Type B pancreatic cell (in vitro differentiated cells): Measurements from ENCODE around the gene PDCD1LG2. TPM values are rescaled to one million over a fixed set of nuclear protein-coding genes. Genes with fewer than 3 reads are reported as not detected.

ENCODE experiments used
- DNase-seq: peaks from one replicate; pipeline ENCODE4 v3.0.0; 2021; ENCODE audit warnings: mixed read lengths; ENCODE audit not compliant: unreplicated experiment; ENCODE audit errors: extremely low spot score
- H3K27ac Mint-ChIP-seq: 2 replicates; pipeline ENCODE4 v1.8.0; 2021; ENCODE audit warnings: mild to moderate bottlenecking, mixed read lengths
- H3K27me3 Mint-ChIP-seq: 2 replicates; pipeline ENCODE4 v1.8.0; 2021; ENCODE audit warnings: mixed read lengths
- H3K36me3 Mint-ChIP-seq: 2 replicates; pipeline ENCODE4 v1.8.0; 2021; ENCODE audit warnings: mixed read lengths
- H3K4me1 Mint-ChIP-seq: one replicate; pipeline ENCODE4 v1.8.0; 2021; ENCODE audit warnings: mixed read lengths; ENCODE audit not compliant: unreplicated experiment
- H3K4me3 Mint-ChIP-seq: 2 replicates; pipeline ENCODE4 v1.8.0; 2021; ENCODE audit warnings: mild to moderate bottlenecking, mixed read lengths
- H3K9me3 Mint-ChIP-seq: 2 replicates; pipeline ENCODE4 v1.8.0; 2021; ENCODE audit warnings: mixed read lengths
- CTCF ChIP-seq: fragments of 200-600 bp; sonication (generic); conservative IDR thresholded peaks from 2 replicates; pipeline ENCODE4 v1.5.0; 2021; ENCODE audit warnings: antibody characterized with exemption, mild to moderate bottlenecking
- total RNA-seq: library from RNA; stranded (reverse); gene quantifications from 2 replicates; pipeline ENCODE4 v1.2.1, GENCODE V29; 2021; ENCODE audit warnings: low replicate concordance

Gene PDCD1LG2
- total RNA-seq, 1 donor from 2014 or later, result not detected

DNA sequence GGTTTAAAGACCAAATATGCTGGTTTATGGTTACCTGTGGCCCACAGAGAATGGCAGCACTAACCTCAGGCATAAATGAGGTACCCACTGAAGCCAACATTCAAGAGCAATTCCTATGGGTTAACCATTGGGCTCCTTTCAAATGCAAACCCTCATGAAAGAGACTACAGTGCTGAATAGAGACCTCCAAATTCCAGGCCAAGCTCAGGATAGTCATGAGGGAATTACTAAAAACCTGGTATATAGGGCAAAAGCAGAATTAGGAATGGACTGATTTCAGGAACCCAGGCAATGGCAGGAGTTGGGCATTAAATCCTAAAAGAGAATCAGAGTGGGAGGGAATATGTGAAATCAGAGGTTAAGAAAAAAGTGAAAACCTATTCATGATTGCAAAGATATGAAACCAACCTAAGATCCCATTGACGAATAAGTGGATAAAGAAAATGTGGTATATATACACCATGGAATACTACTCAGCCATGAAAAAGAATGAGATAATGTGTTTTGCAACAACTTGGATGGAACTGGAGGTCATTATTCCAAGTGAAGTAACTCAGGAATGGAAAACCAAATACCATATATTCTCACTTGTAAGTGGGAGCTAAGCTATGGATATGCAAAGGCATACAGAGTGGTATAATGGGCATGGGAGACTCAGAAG lies 51.6 kb downstream of the PDCD1LG2 start:
- Mint-ChIP-seq H3K4me1 (peaks cover 11% of the 10 kb centered on the region), H3K4me3 (no peak overlapping the region), H3K27me3 (no peaks in the 10 kb centered on the region), H3K27ac (no peak overlapping the region), H3K36me3 (no peaks in the 10 kb centered on the region), H3K9me3 (peaks cover 3% of the 10 kb centered on the region)
- no peak for TF ChIP-seq CTCF
- DNase-seq, result no peak

GRCh38 chr9:5562806-5563416 lies 52.6 kb downstream of the PDCD1LG2 start:
- no peaks in the 10 kb centered on the region for H3K27me3 Mint-ChIP-seq
- no peak for TF ChIP-seq CTCF
- peaks cover 3% of the 10 kb centered on the region for H3K9me3 Mint-ChIP-seq
- no peak overlapping the region for H3K27ac Mint-ChIP-seq
- peaks cover 11% of the 10 kb centered on the region for H3K4me1 Mint-ChIP-seq
- no peak for DNase-seq
- no peaks in the 10 kb centered on the region for H3K36me3 Mint-ChIP-seq
- no peak overlapping the region for H3K4me3 Mint-ChIP-seq

DNA sequence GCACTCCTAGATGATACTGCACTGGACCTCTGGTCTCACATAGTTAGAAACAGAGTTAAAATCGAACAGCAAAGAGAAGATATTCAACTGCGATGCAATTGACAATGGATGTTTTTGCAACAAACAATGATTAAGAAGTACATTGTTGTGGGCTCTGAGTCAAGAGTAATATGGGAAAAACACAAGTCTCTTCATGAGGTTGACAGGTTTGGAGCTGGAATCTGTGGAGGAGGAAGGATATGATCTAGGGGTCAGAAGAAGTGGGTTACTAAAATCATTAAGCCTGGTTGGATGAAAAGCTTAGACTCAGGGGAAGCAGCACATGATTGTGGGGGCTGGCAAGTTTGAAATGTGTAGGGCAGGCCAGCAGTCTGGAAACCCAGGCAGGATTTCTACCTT lies 53.1 kb downstream of the PDCD1LG2 start:
- H3K4me3 Mint-ChIP-seq, result no peak overlapping the region
- H3K27ac Mint-ChIP-seq, result no peak overlapping the region
- H3K9me3 Mint-ChIP-seq, result peaks cover 3% of the 10 kb centered on the region

DNA sequence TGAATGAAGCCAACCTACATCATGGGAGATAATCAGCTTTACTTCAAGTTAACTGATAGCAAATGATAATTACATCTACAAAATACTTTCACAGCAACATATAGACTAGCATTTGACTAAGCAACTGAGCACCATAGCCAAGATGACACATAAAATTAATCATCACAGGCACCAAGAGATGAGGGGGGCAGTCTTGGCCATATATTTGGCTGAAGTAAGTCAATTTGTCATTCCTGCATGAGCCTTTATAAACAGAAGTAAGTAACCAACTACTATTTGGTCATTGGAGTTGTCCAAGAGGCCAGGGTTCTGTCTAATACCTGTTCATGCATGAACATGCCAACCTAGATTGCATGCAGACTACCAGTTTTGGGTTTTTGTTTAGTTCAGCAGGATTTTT lies 53.6 kb downstream of the PDCD1LG2 start:
- Mint-ChIP-seq H3K4me1 (peaks cover 11% of the 10 kb centered on the region), H3K36me3 (no peaks in the 10 kb centered on the region), H3K4me3 (no peak overlapping the region), H3K9me3 (peaks cover 3% of the 10 kb centered on the region), H3K27ac (no peak overlapping the region), H3K27me3 (no peaks in the 10 kb centered on the region)
- TF ChIP-seq CTCF, result no peak
- no peak for DNase-seq

More for the DNA sequence above, 53.1 kb downstream of the PDCD1LG2 start:
- peaks cover 11% of the 10 kb centered on the region for H3K4me1 Mint-ChIP-seq
- no peak for DNase-seq
- no peaks in the 10 kb centered on the region for H3K36me3 Mint-ChIP-seq
- TF ChIP-seq CTCF, result no peak
- no peaks in the 10 kb centered on the region for H3K27me3 Mint-ChIP-seq

DNA sequence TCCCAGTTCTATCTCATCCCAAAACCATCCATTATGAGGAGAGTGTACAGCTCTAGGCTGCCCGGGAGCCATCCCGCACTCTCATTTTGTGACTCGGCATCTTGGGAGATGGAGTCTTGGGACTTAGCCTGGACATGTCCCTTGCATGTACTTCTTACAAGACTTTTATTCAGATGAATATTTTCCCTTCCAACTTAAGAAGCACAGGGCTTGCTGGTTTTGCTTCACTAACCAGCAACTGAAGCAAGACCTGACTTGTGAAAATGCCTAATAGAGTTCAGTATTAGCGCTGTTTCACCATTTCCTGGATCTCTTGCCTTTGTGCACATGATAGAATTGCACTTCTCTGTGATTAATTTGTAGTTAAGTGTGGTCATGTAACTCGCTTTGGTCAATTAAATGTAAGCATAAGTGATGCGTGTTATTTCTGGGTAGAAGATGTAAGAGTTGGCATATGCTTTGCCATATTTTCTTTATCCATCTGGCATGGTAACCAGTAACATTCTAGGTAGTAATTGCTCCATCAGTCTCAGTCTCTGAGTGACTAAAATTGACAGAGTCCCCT lies 55.8 kb downstream of the PDCD1LG2 start:
- H3K36me3 Mint-ChIP-seq, result no peaks in the 10 kb centered on the region
- no peak for DNase-seq
- H3K9me3 Mint-ChIP-seq, result peaks cover 3% of the 10 kb centered on the region
- H3K27ac Mint-ChIP-seq, result no peak overlapping the region
- H3K4me1 Mint-ChIP-seq, result peaks cover 11% of the 10 kb centered on the region
- no peak overlapping the region for H3K4me3 Mint-ChIP-seq
- no peak for TF ChIP-seq CTCF
- H3K27me3 Mint-ChIP-seq, result no peaks in the 10 kb centered on the region
